Stimulated activated CD8-positive, alpha-beta memory T cell treated with anti-CD3 and anti-CD28 coated beads, Interleukin-15, amount 100 ng/mL, for 24 hours (primary cell): ENCODE results near the gene ZNF213.

Experiments
- DNase-seq: peaks from one replicate; pipeline ENCODE4 v3.0.0-alpha.2; 2020; ENCODE audit warnings: low read depth

Gene ZNF213, protein sequence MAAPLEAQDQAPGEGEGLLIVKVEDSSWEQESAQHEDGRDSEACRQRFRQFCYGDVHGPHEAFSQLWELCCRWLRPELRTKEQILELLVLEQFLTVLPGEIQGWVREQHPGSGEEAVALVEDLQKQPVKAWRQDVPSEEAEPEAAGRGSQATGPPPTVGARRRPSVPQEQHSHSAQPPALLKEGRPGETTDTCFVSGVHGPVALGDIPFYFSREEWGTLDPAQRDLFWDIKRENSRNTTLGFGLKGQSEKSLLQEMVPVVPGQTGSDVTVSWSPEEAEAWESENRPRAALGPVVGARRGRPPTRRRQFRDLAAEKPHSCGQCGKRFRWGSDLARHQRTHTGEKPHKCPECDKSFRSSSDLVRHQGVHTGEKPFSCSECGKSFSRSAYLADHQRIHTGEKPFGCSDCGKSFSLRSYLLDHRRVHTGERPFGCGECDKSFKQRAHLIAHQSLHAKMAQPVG

DNA sequence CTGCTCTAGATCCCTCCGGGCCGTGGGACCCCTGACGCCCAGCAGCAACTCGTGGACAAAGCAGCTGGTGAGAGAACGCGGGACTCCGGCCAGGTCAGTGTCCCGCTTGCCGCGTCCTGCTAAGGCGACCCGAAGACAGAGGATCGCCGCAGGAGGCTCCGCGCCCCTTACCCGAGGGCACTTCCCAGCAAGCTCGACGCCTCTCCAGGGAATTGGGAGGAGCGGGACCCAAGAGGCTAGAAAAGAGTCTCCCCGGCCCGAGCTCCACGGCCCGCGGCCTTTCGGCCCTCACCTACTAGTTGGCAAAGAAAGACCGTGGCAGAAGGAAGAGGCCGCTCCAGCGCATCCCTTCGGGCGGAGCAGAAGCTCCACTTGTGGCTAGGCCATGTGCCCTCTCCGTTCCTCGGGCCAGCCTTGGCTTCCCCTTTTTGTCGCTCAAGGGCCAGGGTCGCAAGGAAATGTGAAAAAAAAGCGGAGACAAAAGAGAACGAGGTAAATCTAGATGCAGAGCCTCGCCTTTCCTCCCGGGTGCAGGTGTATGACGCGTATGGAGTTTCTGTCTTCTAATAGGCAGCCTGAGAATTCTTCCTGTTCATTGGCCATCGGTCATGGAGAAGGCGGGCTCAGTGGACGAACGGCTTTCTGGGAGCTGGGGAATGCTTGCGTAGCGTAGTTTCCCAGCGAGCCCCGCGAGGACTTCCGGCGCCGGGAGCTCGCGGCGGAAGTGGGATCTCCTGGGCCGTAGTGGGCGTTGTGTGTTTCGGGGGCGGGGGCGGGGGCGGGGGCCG, at the start of gene ZNF213:
TSS of gene ZNF213 (plus strand) at position 692 of the 788 bp plus-strand sequence. CDS start 2,252 bp downstream, outside the sequence.
- peak; percentile 66 for DNase-seq

DNA sequence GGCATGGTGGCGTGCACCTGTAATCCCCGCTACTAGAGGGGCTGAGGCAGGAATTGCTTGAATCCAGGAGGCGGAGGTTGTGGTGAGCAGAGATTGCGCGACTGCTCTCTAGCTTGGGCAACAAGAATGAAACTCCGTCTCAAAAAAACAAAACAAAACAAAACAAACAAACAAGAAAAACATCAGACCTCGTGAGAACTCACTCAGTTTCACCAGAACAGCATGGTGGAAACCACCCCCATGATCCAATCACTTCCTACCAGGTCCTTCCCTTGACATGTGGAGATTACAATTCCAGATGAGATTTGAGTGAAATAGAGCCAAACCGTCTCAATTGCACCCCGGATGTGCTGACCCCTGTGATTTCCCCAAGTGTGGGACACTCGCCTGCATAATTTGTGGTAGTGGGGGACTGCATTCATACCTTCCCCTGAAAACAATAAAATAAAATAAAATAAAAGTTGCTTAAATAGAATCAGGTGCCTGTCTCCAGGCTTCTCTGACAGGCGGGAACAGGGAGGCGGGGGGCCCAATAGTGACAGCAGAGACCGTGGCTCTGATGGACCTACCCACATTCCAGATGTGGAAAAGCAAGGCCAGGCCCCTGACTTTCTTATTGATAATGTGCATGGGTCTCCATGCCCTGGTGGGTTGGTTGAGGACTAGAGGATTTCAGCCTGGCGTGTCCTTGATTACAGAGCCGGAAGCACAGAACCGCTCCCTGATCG, 48.8 kb upstream of the ZNF213 start:
- DNase-seq: no peak

DNA sequence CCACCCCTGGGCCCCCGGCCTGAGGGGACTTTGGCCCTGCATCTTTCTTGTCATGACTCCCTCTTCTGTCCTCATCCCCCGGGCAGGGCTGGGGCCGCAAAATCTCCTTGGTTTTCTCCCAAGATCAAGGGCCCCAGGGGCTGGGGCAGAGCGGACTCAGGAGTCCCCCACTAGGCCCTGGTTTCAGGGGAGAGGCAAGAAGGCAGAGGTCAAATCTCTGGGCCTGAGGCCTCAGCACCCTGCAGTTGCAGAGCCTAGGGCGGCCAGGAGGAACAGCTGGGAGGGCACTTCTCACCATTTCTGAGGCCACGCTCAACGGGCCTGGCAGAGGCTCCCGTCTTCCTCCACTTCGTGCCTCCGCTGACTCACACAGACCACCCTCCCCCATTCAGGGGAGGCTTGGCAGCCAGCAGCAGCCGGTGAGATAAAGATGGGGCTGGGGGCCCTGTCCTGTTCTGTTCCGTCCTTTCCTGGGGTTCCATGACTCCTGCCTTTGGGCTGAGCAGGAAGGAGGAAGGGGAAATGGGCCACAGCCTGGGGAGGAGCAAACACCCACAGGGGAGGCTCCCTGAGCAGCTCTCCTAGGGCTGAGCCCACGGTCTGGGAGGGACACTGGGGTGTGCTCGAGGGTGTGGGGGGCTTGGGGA, 48.1 kb upstream of the ZNF213 start:
- no peak for DNase-seq

DNA sequence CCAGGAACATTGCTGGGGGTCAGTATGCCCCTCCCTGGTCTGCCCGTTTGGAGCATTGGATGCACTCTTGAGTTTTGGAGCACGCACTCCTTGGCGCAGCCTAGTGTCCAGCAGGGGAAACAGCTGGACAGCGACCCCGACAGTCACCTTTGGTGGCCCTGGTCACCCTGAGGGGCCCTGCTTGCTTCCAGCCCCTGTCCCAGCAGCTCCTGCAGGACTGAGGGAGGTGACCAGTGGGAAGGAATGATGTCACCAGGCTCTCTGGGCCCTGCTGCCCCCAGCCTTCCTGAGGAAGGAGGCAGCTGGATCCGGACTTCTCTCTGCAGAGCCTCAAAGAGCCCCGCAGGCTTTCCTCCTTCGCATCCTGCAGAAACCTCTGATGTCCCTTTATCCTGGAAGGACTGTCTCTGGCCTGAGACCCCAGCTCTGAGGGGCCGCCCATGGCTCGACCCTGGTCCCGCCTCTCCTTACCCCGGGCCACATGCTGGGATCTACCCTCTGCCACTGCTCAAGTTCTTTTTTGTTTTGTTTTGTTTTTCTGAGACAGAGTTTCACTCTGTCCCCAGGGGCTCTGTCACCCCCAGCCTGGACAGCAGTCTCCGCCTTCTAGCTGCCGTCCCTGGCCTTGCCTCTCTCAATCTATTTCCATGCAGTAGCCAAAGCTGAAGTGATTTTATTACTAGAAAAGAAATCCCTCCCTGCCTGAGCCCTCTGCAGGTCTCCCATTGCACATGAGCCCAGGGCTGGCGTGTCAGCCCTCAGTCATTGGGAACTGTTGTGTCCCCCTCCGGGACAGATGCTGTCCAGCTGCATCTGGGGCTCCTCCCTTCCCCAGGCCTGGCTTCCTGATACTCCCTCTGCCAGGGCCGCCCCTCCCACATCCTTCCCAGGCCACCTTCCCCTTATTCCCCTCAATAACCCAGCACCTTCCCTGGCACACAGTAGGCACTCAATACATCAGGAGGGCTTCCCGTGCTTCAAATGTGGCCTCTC, 47.3 kb upstream of the ZNF213 start:
- no peak for DNase-seq

DNA sequence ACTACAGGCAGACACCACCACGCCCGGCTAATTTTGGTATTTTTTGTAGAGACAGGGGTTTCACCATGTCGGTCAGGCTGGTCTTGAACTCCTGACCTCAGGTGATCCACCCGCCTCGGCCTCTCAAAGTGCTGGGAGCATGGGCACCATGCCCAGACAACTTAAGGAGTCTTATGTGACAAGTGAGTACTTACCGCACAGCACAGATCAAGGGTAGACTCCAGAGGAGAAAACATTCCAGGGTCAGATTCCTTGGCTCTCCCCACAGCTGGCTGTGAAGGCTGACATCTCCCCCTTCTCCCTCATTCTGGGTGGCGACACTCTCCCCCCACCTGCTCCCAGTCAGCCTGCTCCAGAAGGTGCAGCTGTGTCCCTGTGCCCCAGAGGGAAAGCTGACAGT, 46.4 kb upstream of the ZNF213 start:
- DNase-seq: no peak

DNA sequence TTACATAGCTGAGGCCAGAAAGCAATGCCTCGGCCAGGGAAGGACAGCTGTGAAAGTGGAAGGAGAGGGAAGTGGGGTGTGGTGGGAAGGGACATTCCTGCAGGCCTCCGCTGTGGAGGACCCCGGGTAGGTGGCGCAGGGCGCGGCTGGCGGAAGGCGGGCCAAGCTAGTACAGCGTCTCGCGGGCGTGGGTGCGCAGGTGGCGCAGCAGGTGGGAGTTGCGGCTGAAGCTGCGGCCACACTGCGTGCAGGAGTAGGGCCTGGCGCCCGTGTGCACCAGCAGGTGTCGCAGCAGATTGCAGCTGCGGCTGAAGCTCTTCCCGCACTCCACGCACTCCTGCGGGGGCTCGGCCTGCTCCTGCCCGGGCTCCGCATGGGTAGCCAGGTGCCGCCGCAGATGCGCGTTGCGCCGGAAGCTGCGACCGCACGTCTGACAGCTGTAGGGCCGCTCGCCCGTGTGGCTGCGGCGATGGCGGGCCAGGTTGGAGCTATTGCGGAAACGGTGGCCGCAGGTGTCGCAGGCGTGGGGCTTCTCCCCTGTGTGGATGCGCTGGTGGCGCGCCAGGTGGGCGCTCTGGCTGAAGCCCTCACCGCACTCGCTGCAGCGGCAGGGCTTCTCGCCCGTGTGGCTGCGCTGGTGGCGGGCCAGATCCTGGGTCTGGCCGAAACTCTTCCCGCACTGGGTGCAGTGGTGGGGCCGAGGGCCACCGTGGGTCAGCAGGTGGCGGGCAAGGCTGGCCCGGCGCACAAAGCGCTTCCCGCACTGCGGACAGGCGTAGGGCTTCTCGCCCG, 45.7 kb upstream of the ZNF213 start:
- DNase-seq: no peak

DNA sequence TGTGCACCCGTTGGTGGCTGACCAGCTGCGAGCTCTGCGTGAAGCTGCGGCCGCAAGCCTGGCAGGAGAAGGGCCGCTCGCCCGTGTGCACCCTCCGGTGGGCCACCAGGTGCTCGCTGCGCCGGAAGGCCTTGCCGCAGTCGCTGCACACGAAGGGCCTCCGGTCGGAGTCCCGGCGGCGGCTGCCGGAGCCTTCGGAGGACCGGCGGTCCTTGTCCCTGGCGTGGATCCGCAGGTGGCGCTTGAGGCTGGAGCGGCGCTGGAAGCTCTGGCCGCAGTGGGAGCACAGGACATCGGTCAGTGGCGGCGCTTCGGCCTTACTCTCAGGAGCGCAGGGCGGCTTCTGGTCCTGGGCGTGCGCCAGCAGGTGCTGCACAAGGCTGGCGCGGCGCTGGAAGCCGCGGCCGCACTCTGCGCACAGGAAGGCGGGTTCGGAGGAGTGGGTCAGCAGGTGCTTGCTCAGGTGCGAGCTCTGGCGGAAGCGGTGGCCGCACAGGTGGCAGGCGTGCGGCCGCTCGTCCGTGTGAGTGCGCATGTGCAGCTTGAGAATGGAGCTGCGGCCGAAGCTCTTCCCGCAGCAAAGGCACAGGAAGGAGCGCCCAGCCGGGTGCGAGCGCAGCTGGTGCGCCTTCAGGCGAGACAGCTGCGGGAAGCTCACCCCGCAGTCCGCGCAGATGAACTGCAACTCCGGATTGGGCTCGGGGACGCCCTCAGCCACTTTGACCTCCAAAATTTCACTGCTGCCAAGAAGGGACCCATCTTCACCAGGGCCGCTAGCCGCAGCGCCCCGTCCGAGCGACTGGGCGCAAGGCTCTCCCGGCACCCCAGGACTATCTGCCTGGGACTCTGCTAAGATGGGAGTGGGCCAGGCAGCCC, 44.9 kb upstream of the ZNF213 start:
- DNase-seq: no peak

DNA sequence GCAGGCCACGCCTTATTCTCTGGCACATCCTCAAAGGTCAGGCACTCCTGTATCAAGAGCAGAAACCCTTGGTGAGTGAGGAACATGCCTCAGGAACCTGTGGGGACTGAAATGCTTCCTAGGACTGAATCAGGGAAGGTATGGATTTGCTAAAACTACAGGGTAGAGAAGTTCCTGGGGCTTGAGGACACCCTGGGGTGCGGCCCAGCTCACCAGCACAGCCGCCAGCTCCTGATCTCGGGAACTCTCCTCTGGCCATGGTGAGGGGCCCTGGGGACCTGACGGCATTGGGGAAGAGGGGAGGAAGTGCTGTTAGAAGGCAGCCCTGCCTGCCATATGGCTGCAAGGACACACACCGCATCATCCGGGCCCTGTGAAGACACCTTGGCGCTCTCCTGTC, 43.3 kb upstream of the ZNF213 start:
- no peak for DNase-seq

DNA sequence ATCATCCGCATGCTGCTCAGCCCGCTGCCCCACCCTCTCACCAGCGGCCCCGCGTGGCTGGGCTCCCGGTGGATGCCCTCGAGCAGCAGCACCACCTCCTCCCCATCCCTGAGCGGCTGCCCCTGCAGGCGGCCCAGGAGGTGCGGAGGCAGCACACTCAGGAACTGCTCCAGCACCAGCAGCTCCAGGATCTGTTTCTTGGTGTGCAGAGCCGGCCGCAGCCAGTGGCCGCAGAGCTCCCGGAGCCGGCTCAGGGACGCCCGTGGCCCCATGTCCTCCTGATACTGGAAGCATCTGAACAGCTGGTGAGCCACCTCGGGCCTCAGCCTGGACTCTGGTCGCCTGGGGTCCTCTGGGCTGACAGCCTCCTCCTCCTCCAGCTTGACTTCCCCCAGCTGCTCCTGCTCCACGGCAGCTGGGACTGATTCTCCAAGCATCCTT, 42.3 kb upstream of the ZNF213 start:
- no peak for DNase-seq

DNA sequence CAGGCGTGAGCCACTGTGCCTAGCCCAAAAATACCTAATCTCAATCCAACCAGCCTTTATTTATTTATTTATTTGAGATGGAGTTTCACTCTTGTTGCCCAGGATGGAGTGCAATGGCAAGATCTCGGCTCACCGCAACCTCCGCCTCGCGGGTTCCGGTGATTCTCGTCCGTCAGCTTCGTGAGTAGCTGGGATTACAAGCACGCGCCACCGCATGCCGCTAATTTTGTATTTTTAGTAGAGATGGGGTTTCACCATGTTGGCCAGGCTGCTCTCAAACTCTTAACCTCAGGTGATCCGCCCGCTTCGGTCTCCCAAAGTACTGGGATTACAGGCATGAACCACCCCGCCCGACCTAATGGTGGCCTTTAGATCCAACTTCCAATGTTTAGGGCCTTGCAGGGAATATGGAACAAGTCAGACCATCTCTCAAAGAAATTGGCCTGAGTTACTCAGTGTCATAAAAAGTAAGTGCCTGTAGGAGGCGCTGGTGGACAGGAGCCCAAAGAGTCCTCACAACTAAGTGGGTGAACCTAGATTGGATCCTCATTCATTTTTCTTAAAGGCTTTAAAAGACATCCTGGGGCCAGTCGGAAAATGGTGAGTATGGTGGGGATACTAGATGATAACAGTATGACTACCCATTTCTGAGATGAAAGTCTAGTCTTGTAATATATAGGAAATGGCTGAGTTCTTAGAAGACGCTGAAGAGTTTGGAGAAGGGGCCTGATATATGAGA, 40.4 kb upstream of the ZNF213 start:
- no peak for DNase-seq

DNA sequence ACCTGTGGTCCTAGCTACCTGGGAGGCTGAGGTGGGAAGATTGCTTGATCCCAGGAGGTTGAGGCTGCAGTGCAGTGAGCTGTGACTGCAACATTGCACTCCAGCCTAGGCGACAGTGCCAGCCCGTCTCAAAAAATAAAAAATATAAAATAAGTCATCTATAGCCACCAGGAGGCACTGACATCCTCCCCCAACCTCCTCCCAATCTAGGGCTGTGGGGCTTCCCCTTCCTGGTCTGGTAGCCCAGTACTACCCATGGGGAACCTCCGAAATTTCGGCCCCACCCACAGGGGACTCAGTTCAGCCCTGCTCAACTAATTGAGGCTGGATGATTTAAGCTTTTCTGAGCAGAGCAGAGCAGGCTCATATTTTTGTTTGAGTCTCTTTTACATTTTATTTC, 39.0 kb upstream of the ZNF213 start:
- no peak for DNase-seq

DNA sequence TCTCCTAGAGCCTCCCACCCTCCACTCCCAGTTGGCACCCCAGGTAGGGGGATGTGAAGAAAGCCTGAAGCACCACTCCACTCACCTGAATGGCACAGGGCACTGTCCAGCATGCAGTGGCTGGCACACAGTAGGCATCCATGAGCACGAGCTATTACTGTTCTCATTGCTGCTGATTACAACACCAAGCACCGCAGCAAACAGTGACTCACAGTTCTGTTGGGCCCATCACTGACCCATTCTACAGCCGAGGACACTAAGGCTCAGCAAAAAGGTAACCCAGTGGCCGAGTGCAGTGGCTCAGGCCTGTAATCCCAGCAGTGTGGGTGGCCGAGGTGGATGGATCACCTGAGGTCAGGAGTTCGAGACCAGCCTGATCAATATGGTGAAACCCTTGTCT, 38.5 kb upstream of the ZNF213 start:
- DNase-seq: no peak

DNA sequence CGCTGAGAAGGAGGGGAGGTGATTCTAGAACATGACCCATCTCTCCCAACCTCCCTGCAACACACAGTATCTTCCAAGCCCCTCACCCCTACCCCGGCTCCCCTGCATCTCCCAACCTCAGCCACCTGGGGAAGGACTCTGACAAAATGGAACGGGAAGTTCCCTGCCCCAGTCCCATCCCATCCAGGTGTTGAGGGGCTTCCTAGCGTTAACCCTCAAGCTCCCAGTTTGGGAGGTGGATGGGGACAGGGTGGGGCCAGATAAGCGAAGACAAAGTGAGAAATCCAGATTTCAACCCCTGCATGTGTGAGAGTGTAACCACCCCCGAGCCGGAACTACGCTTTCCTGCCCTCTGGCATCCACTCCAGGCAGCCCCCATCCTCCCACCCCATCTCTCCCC, 37.6 kb upstream of the ZNF213 start:
- DNase-seq: no peak

DNA sequence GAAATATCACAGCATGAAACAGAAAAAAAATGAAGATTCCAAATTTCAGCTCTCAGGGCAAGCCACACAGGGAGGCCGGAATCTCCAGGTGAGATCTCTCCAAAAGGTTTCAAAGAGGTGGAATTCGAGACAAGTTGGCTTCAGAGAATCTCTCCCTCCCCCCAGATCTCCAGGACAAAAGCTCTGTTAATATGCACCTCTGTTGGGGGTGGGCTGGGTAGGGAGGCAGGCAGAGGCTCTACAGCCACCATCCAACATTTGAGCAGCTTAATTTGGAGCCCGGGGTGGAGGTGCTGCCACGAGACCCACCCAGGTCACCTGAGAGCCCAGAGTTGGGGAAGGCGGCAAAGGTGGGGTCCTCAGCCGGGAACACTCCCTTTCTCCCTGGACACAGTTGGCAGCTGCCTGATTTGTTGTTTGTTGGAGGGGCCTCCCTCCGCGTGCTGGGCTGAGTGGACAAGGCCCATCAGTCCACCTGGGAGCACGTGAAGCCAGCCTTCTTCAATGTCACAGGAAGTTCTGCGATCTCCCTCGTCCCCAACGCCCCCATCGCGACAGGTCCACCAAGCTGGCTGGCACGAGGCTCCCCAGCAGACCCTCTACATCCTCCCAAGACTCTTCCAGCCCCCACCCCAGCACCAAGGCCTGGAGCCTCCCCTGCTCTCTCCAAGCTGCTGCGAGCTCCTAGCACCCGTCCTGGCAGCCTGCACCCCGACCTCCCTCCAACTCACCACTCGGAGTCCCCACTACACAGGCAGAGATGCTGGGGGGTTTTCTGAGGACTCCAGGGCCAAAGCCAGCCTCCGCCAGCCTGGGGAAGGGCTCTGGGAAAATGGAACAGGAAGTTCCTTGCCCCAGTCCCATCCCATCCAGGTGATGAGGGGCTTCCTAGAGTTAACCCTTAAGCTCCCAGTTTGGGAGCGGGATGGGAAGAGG, 36.1 kb upstream of the ZNF213 start, which contains the start of gene ZSCAN10:
TSS of gene ZSCAN10 (minus strand) at position 836 of the 936 bp plus-strand sequence. CDS start 6,357 bp downstream, outside the sequence.
- no peak for DNase-seq

DNA sequence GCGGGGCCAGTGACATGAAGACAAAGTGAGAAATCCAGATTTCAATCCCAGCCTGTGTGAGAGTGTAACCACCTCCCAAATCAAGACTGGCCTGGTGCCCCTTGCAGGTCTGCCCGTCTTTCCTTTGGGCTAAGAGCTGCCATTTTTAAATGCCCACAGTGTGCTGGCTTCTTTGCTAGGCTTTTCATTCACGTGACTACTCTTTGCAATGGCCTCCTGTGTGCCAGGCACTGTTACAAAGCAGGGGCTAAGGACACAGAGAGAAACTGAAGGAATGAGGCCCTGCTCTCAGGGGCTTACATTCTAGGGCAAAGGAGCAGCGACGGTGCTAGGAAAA, 35.5 kb upstream of the ZNF213 start:
- DNase-seq: no peak

DNA sequence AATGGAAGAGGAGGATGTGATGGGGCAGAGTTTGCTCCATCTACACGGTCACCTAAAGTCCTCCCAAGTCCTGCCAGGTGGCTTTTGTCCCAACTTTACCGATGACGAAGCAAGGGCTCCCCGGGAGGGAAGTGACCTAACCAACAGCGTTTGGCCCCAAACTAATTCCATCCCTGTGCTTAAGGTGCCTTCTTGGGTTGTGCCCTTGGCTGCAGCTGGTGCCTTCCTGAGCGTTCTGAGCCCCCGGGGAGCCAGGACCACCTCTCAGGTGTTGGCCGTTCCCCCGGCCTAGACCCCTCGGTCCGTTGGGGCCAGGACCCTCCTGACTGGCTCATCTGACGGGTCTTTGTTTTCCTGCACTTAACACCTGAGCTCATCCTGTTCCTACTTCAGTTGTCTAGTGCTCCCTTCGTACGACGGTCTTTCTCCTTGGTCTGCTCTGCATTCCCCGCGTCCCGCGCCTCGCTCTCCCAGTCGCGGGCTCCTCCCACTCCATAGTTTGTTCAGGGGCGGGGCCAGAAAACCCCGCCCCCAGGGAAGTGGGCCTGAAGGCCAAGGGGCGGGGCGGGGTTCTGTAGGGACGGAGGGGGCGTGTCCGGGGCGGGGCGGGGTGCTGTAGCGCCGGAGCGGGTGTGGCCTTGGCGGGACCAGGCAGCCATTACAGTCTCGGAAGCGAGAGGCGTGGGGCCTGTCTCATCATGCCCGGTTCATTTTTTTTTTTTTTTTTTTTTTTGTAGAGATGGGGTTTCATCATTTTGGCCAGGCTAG, 34.9 kb upstream of the ZNF213 start:
- DNase-seq: peak; percentile 89
